ENCODE results near the gene DDX27. TPM values are rescaled to one million over a fixed set of nuclear protein-coding genes. Genes with fewer than 3 reads are reported as not detected.
"Not testable (repeated sequence)": the region's sequence is repeated elsewhere in the genome, so short reads cannot be mapped to it uniquely, and the experiment has no call there.

DDX27 gene
- total and polyA plus RNA-seq, 2 of the 13 experiments (the other 11 are each of a cell fraction or from before 2014, with no cell fraction given): 42.6 to 72.8 TPM

- H3K36me3 ChIP-seq (replicated peaks in 1 of 2; ENCODE audit: control insufficient read depth in 1 of 2, insufficient read depth in 2 of 2, low read length in 2 of 2); H3K9me3 ChIP-seq (ENCODE audit: low read length); FAIRE-seq; H3K9ac ChIP-seq (ENCODE audit: insufficient read depth, low read depth, low read length); H3K4me3 ChIP-seq (replicated peaks in 1 of 3; ENCODE audit: insufficient read depth in 1 of 3, low read depth in 2 of 3, low read length in 3 of 3); DNase-seq (ENCODE audit: low spot score); H4K20me1 ChIP-seq (ENCODE audit: insufficient read depth, low read length); CTCF ChIA-PET (ENCODE audit: low intra/inter-chr PET ratio, low total read pairs); H3K27ac ChIP-seq (ENCODE audit: extremely low read length, insufficient read depth, low read length); H3K27me3 ChIP-seq (ENCODE audit: control insufficient read depth in 1 of 2, insufficient read depth in 2 of 2, low read length in 2 of 2); H3K4me2 ChIP-seq (ENCODE audit: low read depth, low read length); intact Hi-C loops (cut with micrococcal nuclease; ENCODE audit: unreplicated experiment); ATAC-seq; H2AFZ ChIP-seq (ENCODE audit: low read length); in situ Hi-C loops (cut with HindIII; ENCODE audit: extremely low pct_ligation_motif_present, low pct_unique_long_range_greater_than_20kb); BruUV-seq (replicated peaks); H3K79me2 ChIP-seq (ENCODE audit: insufficient read depth, low read length): not testable (repeated sequence)
- WGBS (ENCODE audit: low lambda C conversion rate): 46% methylated on average over 11 of the region's 11 CpGs
- TF ChIP-seq ZNF121 (CRISPR knock-in tag; IDR thresholded peaks at IDR 0.05): peak; percentile 94
- TF ChIP-seq ZNF615 (CRISPR knock-in tag; IDR thresholded peaks at IDR 0.05; ENCODE audit: borderline replicate concordance): 0 out of 2 replicates have a peak, but pooled peaks have one; percentile 35
- 0 out of 2 replicates have a peak, but pooled peaks have one; percentile 22 for TF ChIP-seq ZNF605 (CRISPR knock-in tag; IDR thresholded peaks at IDR 0.05)
- TF ChIP-seq, protein P1, sequence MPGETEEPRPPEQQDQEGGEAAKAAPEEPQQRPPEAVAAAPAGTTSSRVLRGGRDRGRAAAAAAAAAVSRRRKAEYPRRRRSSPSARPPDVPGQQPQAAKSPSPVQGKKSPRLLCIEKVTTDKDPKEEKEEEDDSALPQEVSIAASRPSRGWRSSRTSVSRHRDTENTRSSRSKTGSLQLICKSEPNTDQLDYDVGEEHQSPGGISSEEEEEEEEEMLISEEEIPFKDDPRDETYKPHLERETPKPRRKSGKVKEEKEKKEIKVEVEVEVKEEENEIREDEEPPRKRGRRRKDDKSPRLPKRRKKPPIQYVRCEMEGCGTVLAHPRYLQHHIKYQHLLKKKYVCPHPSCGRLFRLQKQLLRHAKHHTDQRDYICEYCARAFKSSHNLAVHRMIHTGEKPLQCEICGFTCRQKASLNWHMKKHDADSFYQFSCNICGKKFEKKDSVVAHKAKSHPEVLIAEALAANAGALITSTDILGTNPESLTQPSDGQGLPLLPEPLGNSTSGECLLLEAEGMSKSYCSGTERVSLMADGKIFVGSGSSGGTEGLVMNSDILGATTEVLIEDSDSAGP (CRISPR knock-in tag; IDR thresholded peaks at IDR 0.05; ENCODE audit: borderline replicate concordance): 0 out of 2 replicates have a peak, but pooled peaks have one; percentile 28
- TF ChIP-seq RCOR2 (CRISPR knock-in tag; IDR thresholded peaks at IDR 0.05): peak; percentile 13; the same call in 1 of the 2 replicates
- 0 out of 2 replicates have a peak, but pooled peaks have one; percentile 25 for TF ChIP-seq FOSL2 (CRISPR knock-in tag; IDR thresholded peaks at IDR 0.05)
- POLR2A ChIA-PET: interaction anchor here (1.4 kb wide), 1 partner anchor 26 kb away, joined by 4 read pairs; the partner anchor contains the start of gene DDX27
- H3K4me1 ChIP-seq (ENCODE audit: insufficient read depth, low read length): peaks cover 21% of the 10 kb centered on the region
Measured at GRCh38 chr20:49192944-49193518, 26.2 kb upstream of the DDX27 start.
